Activated naive CD8-positive, alpha-beta T cell treated with anti-CD3 and anti-CD28 coated beads, Interleukin-2, amount 50 U/mL, for 24 hours (primary cell): Measurements from ENCODE around the gene TNNI3.
"Not testable (repeated sequence)": the region's sequence is repeated elsewhere in the genome, so short reads cannot be mapped to it uniquely, and the experiment has no call there.

Experiments used
- ATAC-seq: fragments of 150-1000 bp; cut with Tn5 transposase; one replicate; pipeline ENCODE4 v1.10.0; 2021
- DNase-seq: peaks from one replicate; pipeline ENCODE4 v3.0.0; 2021
- H3K27ac Mint-ChIP-seq: one replicate; pipeline ENCODE4 v1.8.0; 2021; ENCODE audit warnings: mild to moderate bottlenecking, mixed read lengths
- H3K27me3 Mint-ChIP-seq: one replicate; pipeline ENCODE4 v1.8.0; 2021; ENCODE audit warnings: mixed read lengths
- H3K36me3 Mint-ChIP-seq: one replicate; pipeline ENCODE4 v1.8.0; 2021; ENCODE audit warnings: low read depth, mixed read lengths
- H3K4me1 Mint-ChIP-seq: one replicate; pipeline ENCODE4 v1.8.0; 2021; ENCODE audit warnings: mixed read lengths
- H3K4me3 Mint-ChIP-seq: one replicate; pipeline ENCODE4 v1.8.0; 2021; ENCODE audit warnings: mild to moderate bottlenecking, moderate library complexity, mixed read lengths
- H3K9me3 Mint-ChIP-seq: one replicate; pipeline ENCODE4 v1.8.0; 2021; ENCODE audit warnings: mixed read lengths

Gene TNNI3

DNA sequence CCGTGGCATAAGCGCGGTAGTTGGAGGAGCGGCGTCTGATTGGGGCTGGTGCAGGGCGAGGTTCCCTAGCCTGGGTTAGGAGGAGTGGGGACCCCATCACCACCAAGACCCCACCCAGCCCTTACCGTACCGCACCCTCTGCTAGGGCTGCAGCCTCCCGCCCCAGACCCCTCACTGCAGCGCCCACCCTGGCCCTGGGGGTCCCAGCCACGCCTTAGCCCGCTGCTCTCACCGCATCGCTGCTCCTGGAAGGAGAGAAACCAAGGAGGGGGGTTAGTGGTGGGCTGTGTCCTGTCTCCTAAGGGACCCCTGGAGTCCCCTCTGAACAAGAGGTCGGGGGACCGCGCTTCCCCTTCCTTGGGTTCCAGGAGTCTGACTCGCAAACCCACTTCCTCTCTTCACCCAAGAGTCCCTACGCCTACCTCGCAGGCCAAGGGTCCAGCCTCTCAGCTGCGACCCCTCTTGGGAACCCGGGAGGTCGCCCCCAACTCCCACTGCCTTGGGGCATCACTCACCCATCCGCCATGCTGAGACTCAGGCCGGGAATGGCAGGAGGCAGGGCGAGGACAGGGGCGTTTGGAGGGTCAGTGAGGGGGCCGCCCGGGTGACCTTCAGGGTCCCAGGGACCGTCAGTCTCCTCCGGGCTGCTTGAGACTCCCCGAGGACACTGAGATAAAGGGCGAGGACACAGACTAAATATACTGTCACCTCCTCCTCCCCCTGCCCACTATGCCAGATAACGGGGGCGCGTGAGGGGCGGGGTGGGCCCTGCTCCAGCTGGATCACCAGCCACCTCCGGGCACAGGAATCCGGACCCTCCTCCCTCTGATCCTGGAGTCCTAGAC, at the start of gene TNNI3:
Gene TNNI3 (minus strand): TSS at position 669 of the 845 bp plus-strand sequence. CDS start 143 bp downstream, at position 526.
- peaks cover 45% of the 10 kb centered on the region for H3K27me3 Mint-ChIP-seq
- H3K36me3 Mint-ChIP-seq, result peaks cover 2% of the 10 kb centered on the region
- H3K4me1 Mint-ChIP-seq, result peaks cover 14% of the 10 kb centered on the region
- ATAC-seq (no peak), DNase-seq (no peak)
- H3K9me3 Mint-ChIP-seq, result peaks cover 6% of the 10 kb centered on the region
- H3K4me3 Mint-ChIP-seq, result no peak within 1 kb of the TSS
- H3K27ac Mint-ChIP-seq, result no peak within 1 kb of the TSS

- Mint-ChIP-seq H3K4me1 (peaks cover 3% of the 10 kb centered on the region), H3K4me3 (no peak overlapping the region), H3K27ac (peak overlapping the region; percentile 47), H3K27me3 (peaks cover 38% of the 10 kb centered on the region), H3K9me3 (no peaks in the 10 kb centered on the region), H3K36me3 (no peaks in the 10 kb centered on the region)
- DNase-seq (peak; percentile 64), ATAC-seq (peak; percentile 90)
Measured at GRCh38 chr19:55206664-55207500, 49.4 kb upstream of the TNNI3 start.

- peaks cover 40% of the 10 kb centered on the region for H3K27me3 Mint-ChIP-seq
- H3K4me3 Mint-ChIP-seq, DNase-seq, H3K9me3 Mint-ChIP-seq, ATAC-seq, H3K27ac Mint-ChIP-seq, H3K36me3 Mint-ChIP-seq, H3K4me1 Mint-ChIP-seq: not testable (repeated sequence)
Measured at GRCh38 chr19:55202199-55202598, 44.7 kb upstream of the TNNI3 start.

- Mint-ChIP-seq H3K27me3 (peaks cover 20% of the 10 kb centered on the region), H3K4me3 (no peak overlapping the region), H3K36me3 (no peaks in the 10 kb centered on the region), H3K4me1 (no peaks in the 10 kb centered on the region), H3K9me3 (no peaks in the 10 kb centered on the region), H3K27ac (no peak overlapping the region)
- no peak for ATAC-seq
- DNase-seq, result no peak
Measured at GRCh38 chr19:55199620-55200204, 42.2 kb upstream of the TNNI3 start.

- Mint-ChIP-seq H3K9me3 (no peaks in the 10 kb centered on the region), H3K27me3 (peaks cover 13% of the 10 kb centered on the region), H3K4me1 (no peaks in the 10 kb centered on the region), H3K4me3 (no peak overlapping the region), H3K36me3 (no peaks in the 10 kb centered on the region), H3K27ac (no peak overlapping the region)
- no peak for ATAC-seq
- DNase-seq, result no peak
Measured at GRCh38 chr19:55198651-55199050, 41.1 kb upstream of the TNNI3 start.

- Mint-ChIP-seq H3K9me3 (no peaks in the 10 kb centered on the region), H3K4me1 (no peaks in the 10 kb centered on the region), H3K36me3 (no peaks in the 10 kb centered on the region), H3K27ac (no peak overlapping the region), H3K4me3 (no peak overlapping the region), H3K27me3 (peaks cover 13% of the 10 kb centered on the region)
- no peak for DNase-seq
- no peak for ATAC-seq
Measured at GRCh38 chr19:55197528-55197927, 40.0 kb upstream of the TNNI3 start.

- Mint-ChIP-seq H3K4me3 (no peak overlapping the region), H3K36me3 (no peaks in the 10 kb centered on the region), H3K27ac (no peak overlapping the region), H3K9me3 (no peaks in the 10 kb centered on the region), H3K4me1 (no peaks in the 10 kb centered on the region), H3K27me3 (peaks cover 11% of the 10 kb centered on the region)
- DNase-seq, result no peak
- ATAC-seq, result no peak
Measured at GRCh38 chr19:55196803-55197202, 39.3 kb upstream of the TNNI3 start.

GRCh38 chr19:55193481-55193880, 35.9 kb upstream of the TNNI3 start:
- no peaks in the 10 kb centered on the region for H3K9me3 Mint-ChIP-seq
- no peak overlapping the region for H3K27ac Mint-ChIP-seq
- no peak for ATAC-seq
- no peak overlapping the region for H3K4me3 Mint-ChIP-seq
- H3K27me3 Mint-ChIP-seq, result peaks cover 6% of the 10 kb centered on the region
- H3K4me1 Mint-ChIP-seq, result peaks cover 4% of the 10 kb centered on the region
- H3K36me3 Mint-ChIP-seq, result no peaks in the 10 kb centered on the region
- DNase-seq, result no peak

DNA sequence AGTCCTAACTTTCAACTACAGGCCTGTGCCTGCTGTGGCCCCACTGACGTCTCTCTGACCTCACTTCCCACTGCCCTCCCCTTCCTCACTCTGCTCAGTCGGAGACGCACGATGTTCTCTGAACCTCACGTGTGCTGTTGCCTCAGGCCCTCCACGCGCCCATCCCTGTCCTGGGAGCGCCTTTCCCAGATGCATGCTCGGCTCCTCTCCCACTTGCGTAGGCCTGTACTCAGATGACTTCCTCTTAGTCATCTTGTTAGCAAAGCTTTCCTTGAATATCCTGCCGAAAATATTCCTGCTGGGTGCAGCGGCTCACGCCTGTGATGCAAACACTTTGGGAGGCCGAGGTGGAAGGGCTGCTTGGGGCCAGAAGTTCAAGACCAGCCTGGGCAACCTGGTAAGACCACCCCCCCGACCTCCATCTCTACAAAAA, 31.9 kb upstream of the TNNI3 start:
- no peak for DNase-seq
- Mint-ChIP-seq H3K36me3 (no peaks in the 10 kb centered on the region), H3K4me1 (peaks cover 4% of the 10 kb centered on the region), H3K4me3 (no peak overlapping the region), H3K27ac (no peak overlapping the region), H3K27me3 (peaks cover 9% of the 10 kb centered on the region), H3K9me3 (no peaks in the 10 kb centered on the region)
- ATAC-seq, result no peak

DNA sequence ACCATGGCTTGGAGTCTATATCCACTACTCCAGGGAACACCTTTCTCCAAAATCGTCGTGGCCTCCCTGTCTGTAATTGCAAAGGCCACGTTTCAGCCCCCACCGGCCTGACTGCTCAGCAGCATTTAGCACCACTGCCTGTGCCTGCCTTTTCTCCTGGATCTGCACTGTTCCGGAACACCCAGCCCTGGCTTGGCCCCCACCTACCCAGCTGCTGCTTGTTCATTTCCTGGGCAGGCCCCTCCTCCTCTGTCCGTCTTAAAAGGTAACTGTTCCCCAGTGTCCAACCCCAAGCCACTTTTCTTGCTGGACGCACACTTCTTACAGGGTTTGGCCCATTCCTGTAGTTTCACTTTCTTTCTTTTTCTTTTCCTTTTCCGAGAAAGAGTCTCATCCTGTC, 31.1 kb upstream of the TNNI3 start:
- H3K4me3 Mint-ChIP-seq, result no peak overlapping the region
- H3K36me3 Mint-ChIP-seq, result no peaks in the 10 kb centered on the region
- H3K27ac Mint-ChIP-seq, result no peak overlapping the region
- DNase-seq (no peak), ATAC-seq (no peak)
- no peaks in the 10 kb centered on the region for H3K9me3 Mint-ChIP-seq
- H3K27me3 Mint-ChIP-seq, result peaks cover 11% of the 10 kb centered on the region
- H3K4me1 Mint-ChIP-seq, result peaks cover 4% of the 10 kb centered on the region

DNA sequence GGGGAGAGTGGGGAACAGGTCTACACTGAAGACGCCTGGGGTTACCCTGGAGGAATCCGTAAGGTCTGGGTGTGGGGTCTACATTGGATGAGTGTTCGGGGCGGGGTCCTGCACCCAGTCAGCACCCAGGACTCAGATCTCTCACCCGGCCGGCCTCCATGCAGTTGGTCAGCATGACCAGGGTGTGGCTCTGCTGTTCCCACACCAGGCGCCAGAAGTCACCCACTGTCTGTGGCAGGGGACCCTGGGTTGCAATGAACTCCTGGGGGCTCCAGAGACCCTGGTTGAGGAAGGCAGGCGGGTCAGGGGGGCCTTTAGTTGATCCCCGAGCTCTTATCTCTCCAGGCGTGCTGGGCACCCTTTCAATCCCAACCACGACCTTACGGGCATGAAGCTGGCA, 28.5 kb upstream of the TNNI3 start:
- DNase-seq (no peak), ATAC-seq (no peak)
- no peak overlapping the region for H3K4me3 Mint-ChIP-seq
- no peak overlapping the region for H3K27ac Mint-ChIP-seq
- H3K4me1 Mint-ChIP-seq, result peaks cover 4% of the 10 kb centered on the region
- no peaks in the 10 kb centered on the region for H3K9me3 Mint-ChIP-seq
- peaks cover 24% of the 10 kb centered on the region for H3K27me3 Mint-ChIP-seq
- H3K36me3 Mint-ChIP-seq, result no peaks in the 10 kb centered on the region

DNA sequence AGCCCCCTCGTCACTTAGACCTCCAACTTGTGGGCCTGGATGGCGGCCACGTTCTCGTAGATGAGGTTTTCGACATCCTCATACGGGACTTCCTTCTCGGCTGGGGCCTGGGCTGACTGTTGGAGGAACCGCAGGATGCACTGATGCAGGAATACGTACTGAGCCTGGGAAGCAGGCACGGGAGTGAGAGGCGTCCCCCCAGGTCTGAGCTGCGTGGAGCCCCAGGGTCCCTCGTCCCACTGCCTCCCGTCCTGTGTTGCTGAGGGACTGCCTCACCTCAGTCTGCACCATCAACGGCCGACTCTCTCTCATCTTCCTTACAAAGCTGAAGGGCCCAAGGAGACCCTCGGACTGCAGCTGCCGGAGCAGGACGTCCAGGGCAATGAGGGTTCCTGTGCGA, 24.2 kb upstream of the TNNI3 start:
- Mint-ChIP-seq H3K27ac (no peak overlapping the region), H3K27me3 (peaks cover 56% of the 10 kb centered on the region), H3K4me1 (peaks cover 18% of the 10 kb centered on the region), H3K4me3 (no peak overlapping the region), H3K36me3 (no peaks in the 10 kb centered on the region), H3K9me3 (no peaks in the 10 kb centered on the region)
- no peak for ATAC-seq
- DNase-seq, result no peak

DNA sequence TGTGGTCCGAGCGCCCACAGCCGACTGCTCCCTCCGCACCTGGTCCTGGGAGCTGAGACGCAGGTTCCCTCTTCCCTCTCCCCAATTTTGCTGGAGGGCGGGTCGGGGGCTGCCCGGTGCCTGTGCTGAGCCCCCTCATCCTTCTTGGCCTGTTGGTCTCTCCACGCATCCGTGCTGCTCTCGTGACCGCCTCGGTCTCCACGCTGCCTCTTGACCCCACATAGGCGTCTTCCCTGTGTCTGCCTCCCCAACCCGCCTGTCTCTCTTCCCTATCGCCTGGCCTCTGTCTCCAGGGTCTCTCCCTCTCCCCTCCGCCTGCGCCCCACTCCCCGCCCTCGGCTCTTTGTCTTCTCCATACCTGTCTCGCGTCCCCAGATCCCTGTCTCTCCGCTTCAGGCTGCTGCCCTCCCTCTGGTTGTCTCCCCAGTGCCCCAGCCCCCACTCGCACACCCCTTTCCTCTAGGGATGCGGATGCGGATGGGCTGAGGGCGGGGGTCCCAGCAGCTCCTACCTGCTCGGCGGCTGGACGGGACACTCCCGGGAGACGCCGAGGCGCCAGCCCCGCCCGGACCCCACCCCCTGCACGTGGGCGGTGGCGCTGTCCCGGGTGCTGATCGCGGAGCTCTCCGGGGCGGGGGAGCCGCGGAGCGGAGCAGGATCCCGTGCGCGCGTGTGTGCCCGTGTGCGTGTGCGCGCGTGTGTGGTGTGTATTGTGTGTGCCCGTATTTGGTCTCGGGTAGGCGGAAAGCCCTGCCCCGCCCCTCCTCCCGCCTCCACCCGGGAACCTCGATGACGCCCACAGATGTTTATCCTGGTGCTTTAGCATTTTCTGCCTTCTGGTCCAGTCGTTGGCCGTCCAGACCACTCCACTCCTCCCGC, 22.3 kb upstream of the TNNI3 start, which contains the start of gene SYT5:
Gene SYT5 (minus strand): TSS at position 684 of the 879 bp plus-strand sequence. CDS start 1,248 bp downstream, outside the sequence.
- peaks cover 64% of the 10 kb centered on the region for H3K27me3 Mint-ChIP-seq
- no peaks in the 10 kb centered on the region for H3K9me3 Mint-ChIP-seq
- H3K27ac Mint-ChIP-seq, result peak within 1 kb of the TSS; percentile 64
- ATAC-seq (peak; percentile 31), DNase-seq (peak; percentile 74)
- peak within 1 kb of the TSS; percentile 64 for H3K4me3 Mint-ChIP-seq
- peaks cover 18% of the 10 kb centered on the region for H3K4me1 Mint-ChIP-seq
- no peaks in the 10 kb centered on the region for H3K36me3 Mint-ChIP-seq
